HG02610 (cell line): ENCODE data around the gene USH1G.
"Not testable (repeated sequence)": the region's sequence is repeated elsewhere in the genome, so short reads cannot be mapped to it uniquely, and the experiment has no call there.

Experiments
- ATAC-seq: cut with Tn5 transposase; IDR thresholded peaks from one replicate; pipeline ENCODE4 v1.9.1; 2021; ENCODE audit warnings: mild to moderate bottlenecking, moderate library complexity; ENCODE audit not compliant: unreplicated experiment

The USH1G gene

GRCh38 chr17:74906214-74906793 is 16.8 kb downstream of the USH1G start:
- ATAC-seq, result not testable (repeated sequence)

- ATAC-seq, result no peak
These were observed 18.2 kb downstream of the USH1G start for GRCh38 chr17:74904687-74905409.

- ATAC-seq, result no peak
These were observed 19.4 kb downstream of the USH1G start for GRCh38 chr17:74903671-74904070.

GRCh38 chr17:74903034-74903433 is 20.0 kb downstream of the USH1G start:
- ATAC-seq, result no peak

GRCh38 chr17:74901353-74902135 is 21.5 kb downstream of the USH1G start:
- ATAC-seq, result no peak

GRCh38 chr17:74900208-74900607 is 22.8 kb downstream of the USH1G start:
- no peak for ATAC-seq

GRCh38 chr17:74898376-74898946 is 24.6 kb downstream of the USH1G start:
- no peak for ATAC-seq

- ATAC-seq, result no peak
These were observed 29.0 kb downstream of the USH1G start for GRCh38 chr17:74893936-74894671.

GRCh38 chr17:74892974-74893911 is 29.8 kb downstream of the USH1G start, which contains the start of gene FADS6:
TSS of gene FADS6 (minus strand) at chr17:74893633. CDS start at chr17:74893595, 38 bp downstream.
- ATAC-seq, result no peak

GRCh38 chr17:74892013-74892841 is 30.8 kb downstream of the USH1G start:
- ATAC-seq, result no peak

- no peak for ATAC-seq
These were observed 32.5 kb downstream of the USH1G start for GRCh38 chr17:74890554-74890953.

- ATAC-seq, result no peak
These were observed 34.6 kb downstream of the USH1G start for GRCh38 chr17:74888469-74888868.

- no peak for ATAC-seq
These were observed 39.8 kb downstream of the USH1G start for GRCh38 chr17:74883241-74883745.

GRCh38 chr17:74882517-74883240 is 40.4 kb downstream of the USH1G start:
- ATAC-seq, result no peak

GRCh38 chr17:74881073-74881472 is 42.0 kb downstream of the USH1G start:
- no peak for ATAC-seq

GRCh38 chr17:74879308-74879707 is 43.7 kb downstream of the USH1G start:
- ATAC-seq, result no peak

- ATAC-seq, result no peak
These were observed 44.4 kb downstream of the USH1G start for GRCh38 chr17:74878658-74879057.
